ENCODE data around the gene SLFN13. TPM values are rescaled to one million over a fixed set of nuclear protein-coding genes. Genes with fewer than 3 reads are reported as not detected.
"Not testable (repeated sequence)": the region's sequence is repeated elsewhere in the genome, so short reads cannot be mapped to it uniquely, and the experiment has no call there.

SLFN13 gene
- total and polyA plus RNA-seq, 9 donors: 0.99 to 20.6 (median 10.2) TPM

GRCh38 chr17:35404360-35404759 lies 44.2 kb downstream of the SLFN13 start:
- 87 to 90% (median 88%) methylated on average over 1 of the region's 1 CpG for WGBS, 3 donors
- H3K4me3 ChIP-seq: no peak overlapping the region
- no peaks in the 10 kb centered on the region for H3K4me1 ChIP-seq (ENCODE audit: insufficient read depth)
- H3K9me3 ChIP-seq: no peaks in the 10 kb centered on the region
- H3K27me3 ChIP-seq: no peaks in the 10 kb centered on the region
- H3K36me3 ChIP-seq: no peaks in the 10 kb centered on the region
- DNase-seq: no peak
- no peak overlapping the region for H3K27ac ChIP-seq
- intact Hi-C loops (cut with DNase I): no loop called here
- TF ChIP-seq EP300 (IDR thresholded peaks at IDR 0.05) (no peak), POLR2A (IDR thresholded peaks at IDR 0.05) (no peak), CTCF (IDR thresholded peaks at IDR 0.05) (no peak)

GRCh38 chr17:35393783-35394182 lies 54.8 kb downstream of the SLFN13 start:
- intact Hi-C loops (cut with DNase I); H3K4me1 ChIP-seq (ENCODE audit: insufficient read depth); H3K27me3 ChIP-seq; H3K36me3 ChIP-seq; H3K4me3 ChIP-seq; DNase-seq; H3K9me3 ChIP-seq; H3K27ac ChIP-seq: not testable (repeated sequence)
- 91 to 93% (median 93%) methylated on average over 13 of the region's 13 CpGs for WGBS, 3 donors

DNA sequence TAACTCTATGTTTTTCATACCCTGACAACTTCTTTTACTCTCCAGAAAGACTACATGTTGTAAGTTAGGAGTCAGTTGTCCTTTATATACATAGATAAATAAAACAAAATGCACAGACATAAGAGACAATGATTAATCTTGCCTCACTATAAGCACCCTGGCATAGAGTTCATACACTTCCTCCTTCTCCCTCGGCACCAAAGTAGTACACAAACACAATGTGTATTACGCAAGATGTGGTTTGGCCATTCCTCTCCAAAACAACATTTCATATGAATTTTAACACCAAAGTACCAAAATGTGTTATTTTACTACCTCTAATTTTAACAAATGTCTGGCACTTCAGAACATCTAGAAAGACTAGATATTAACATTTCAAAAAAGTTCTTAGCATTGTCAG lies 57.9 kb downstream of the SLFN13 start:
- intact Hi-C loops (cut with DNase I): no loop called here

GRCh38 chr17:35390156-35390555 lies 58.4 kb downstream of the SLFN13 start:
- Histone ChIP-seq H3K36me3 (no peaks in the 10 kb centered on the region), H3K4me3 (no peak overlapping the region), H3K4me1 (ENCODE audit: insufficient read depth) (no peaks in the 10 kb centered on the region), H3K27me3 (no peaks in the 10 kb centered on the region), H3K9me3 (no peaks in the 10 kb centered on the region), H3K27ac (no peak overlapping the region)
- no peak for TF ChIP-seq CTCF (IDR thresholded peaks at IDR 0.05)
- TF ChIP-seq EP300 (IDR thresholded peaks at IDR 0.05): no peak
- TF ChIP-seq POLR2A (IDR thresholded peaks at IDR 0.05): no peak
- DNase-seq: no peak
- intact Hi-C loops (cut with DNase I): no loop called here
- 60 to 82% (median 76%) methylated on average over 2 of the region's 2 CpGs for WGBS, 3 donors

More for the DNA sequence above, 57.9 kb downstream of the SLFN13 start:
- Histone ChIP-seq H3K27me3 (no peaks in the 10 kb centered on the region), H3K4me1 (ENCODE audit: insufficient read depth) (no peaks in the 10 kb centered on the region), H3K36me3 (no peaks in the 10 kb centered on the region), H3K4me3 (no peak overlapping the region), H3K9me3 (no peaks in the 10 kb centered on the region), H3K27ac (no peak overlapping the region)
- TF ChIP-seq CTCF (IDR thresholded peaks at IDR 0.05): no peak
- no peak for TF ChIP-seq POLR2A (IDR thresholded peaks at IDR 0.05)
- TF ChIP-seq EP300 (IDR thresholded peaks at IDR 0.05): no peak
- no peak for DNase-seq
- 47 to 79% (median 54%) methylated on average over 2 of the region's 2 CpGs for WGBS, 3 donors

DNA sequence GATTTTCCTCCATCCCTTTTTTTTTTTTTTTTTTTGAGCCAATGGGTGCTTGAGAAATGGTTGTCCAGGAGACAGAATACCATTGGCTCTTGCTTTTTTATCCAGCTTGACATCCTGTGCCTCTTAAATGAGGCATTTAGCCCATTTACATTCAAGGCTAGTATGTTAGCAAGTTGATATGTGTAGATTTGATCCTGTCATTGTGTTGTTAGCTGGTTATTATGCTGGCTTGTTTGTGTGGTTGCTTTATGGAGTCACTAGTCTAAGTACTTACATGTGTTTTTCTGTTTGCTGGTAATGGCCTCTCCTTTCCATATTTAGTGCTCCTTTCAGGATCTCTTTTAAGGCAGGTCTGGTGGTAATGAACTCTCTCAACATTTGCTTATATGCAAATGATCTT lies 61.1 kb downstream of the SLFN13 start:
- H3K4me1 ChIP-seq (ENCODE audit: insufficient read depth): no peaks in the 10 kb centered on the region
- no peaks in the 10 kb centered on the region for H3K9me3 ChIP-seq
- no peak overlapping the region for H3K27ac ChIP-seq
- DNase-seq: no peak
- TF ChIP-seq CTCF (IDR thresholded peaks at IDR 0.05): no peak
- no peak for TF ChIP-seq POLR2A (IDR thresholded peaks at IDR 0.05)
- no peak for TF ChIP-seq EP300 (IDR thresholded peaks at IDR 0.05)
- no peaks in the 10 kb centered on the region for H3K36me3 ChIP-seq
- H3K4me3 ChIP-seq: no peak overlapping the region
- intact Hi-C loops (cut with DNase I): no loop called here
- no peaks in the 10 kb centered on the region for H3K27me3 ChIP-seq

Small RNA genes lying within 50 kb of the gene (small RNA-seq; reads per million reads assigned to genes)
- not detected for gene AC060766.5

Other genes with a start within 250 kb of the SLFN13 start
- 10 to 100 TPM in 6 of 7 donors, 1 to 10 TPM in 1; 8.7 to 22.7 (median 17.9) TPM for gene SLFN5, start 205.7 kb downstream of the SLFN13 start, total RNA-seq
- 10 to 100 TPM in 1 of 2 donors, 1 to 10 TPM in 1; 4.5 to 19.7 TPM for gene SLFN5, start 205.7 kb downstream of the SLFN13 start, polyA plus RNA-seq
- gene SLFN11, start 75.1 kb downstream of the SLFN13 start, total RNA-seq: 10 to 100 TPM; 27.7 to 75.0 (median 42.7) TPM
- gene SLFN11, start 75.1 kb downstream of the SLFN13 start, polyA plus RNA-seq: 10 to 100 TPM in 1 of 2 donors, 1 to 10 TPM in 1; 9.6 to 36.0 TPM
- gene SLFN12, start 16.3 kb downstream of the SLFN13 start, total RNA-seq: 10 to 100 TPM in 2 of 7 donors, 1 to 10 TPM in 5; 7.0 to 11.3 (median 7.8) TPM
- 10 to 100 TPM in 1 of 2 donors, 1 to 10 TPM in 1; 4.4 to 10.3 TPM for gene SLFN12, start 16.3 kb downstream of the SLFN13 start, polyA plus RNA-seq
- gene SLFN12L, start 88.9 kb upstream of the SLFN13 start, total RNA-seq: 1 to 10 TPM in 2 of 7 donors, under 1 TPM in 5; 0.23 to 1.2 (median 0.79) TPM
- 1 to 10 TPM in 1 of 2 donors, under 1 TPM in 1; 0.53 to 1.2 TPM for gene SLFN12L, start 88.9 kb upstream of the SLFN13 start, polyA plus RNA-seq
- not detected for gene SLFN14, start 112.1 kb upstream of the SLFN13 start, total RNA-seq
- gene SLFN14, start 112.1 kb upstream of the SLFN13 start, polyA plus RNA-seq: not detected
- gene PEX12, start 129.8 kb upstream of the SLFN13 start, total RNA-seq: 1 to 10 TPM; 4.0 to 9.3 (median 6.5) TPM
- 1 to 10 TPM; 6.2 to 9.8 TPM for gene PEX12, start 129.8 kb upstream of the SLFN13 start, polyA plus RNA-seq
- 100 to 1,000 TPM in 5 of 7 donors, 10 to 100 TPM in 2; 48.3 to 170 (median 139) TPM for gene AP2B1, start 138.6 kb upstream of the SLFN13 start, total RNA-seq
- 100 to 1,000 TPM in 1 of 2 donors, 10 to 100 TPM in 1; 42.6 to 164 TPM for gene AP2B1, start 138.6 kb upstream of the SLFN13 start, polyA plus RNA-seq